Endothelial cell of umbilical vein (primary cell): ENCODE results near the gene TMEM239. TPM values are rescaled to one million over a fixed set of nuclear protein-coding genes. Genes with fewer than 3 reads are reported as not detected.

Experiments
- BruUV-seq: library from RNA; stranded (reverse); fragments of 400-500 nt; replicated peaks from 2 replicates; lab custom pipeline; 2021; lab: Mats Ljungman, UMichigan
- CTCF ChIA-PET: fragments of 300-600, 350-600 bp; sonication (Branson Sonifier 250); formaldehyde crosslinking; loops from one replicate; lab custom pipeline; 2021; ENCODE audit warnings: antibody characterized with exemption, inconsistent platforms; lab: Charles Lee
- POLR2A ChIA-PET: fragments of 300-600, 350-600 bp; sonication (Branson Sonifier 250); formaldehyde crosslinking; loops from one replicate; lab custom pipeline; 2021; ENCODE audit warnings: antibody characterized with exemption, inconsistent platforms; lab: Charles Lee
- DNase-seq: peaks from one replicate; pipeline ENCODE4 v3.0.0-alpha.2; 2011; ENCODE audit warnings: low read depth, low spot score
- FAIRE-seq: peaks from 2 replicates; lab custom pipeline; 2011; peaks lifted over from hg19 to GRCh38; lab: Jason Lieb, UNC
- H2AFZ ChIP-seq: 2 replicates; pipeline ENCODE4 v1.6.0; 2012; ENCODE audit warnings: low read depth, low read length, control low read depth, inconsistent platforms
- H3K27ac ChIP-seq: 2 replicates; pipeline ENCODE4 v1.5.1; 2011; ENCODE audit warnings: low read depth, mild to moderate bottlenecking, control low read depth, low read length, moderate library complexity; ENCODE audit not compliant: insufficient read depth
- H3K27me3 ChIP-seq, 2 experiments: 2 replicates each; pipeline versions ENCODE4 v1.6.0 to v1.6.1; 2011; ENCODE audit warnings: low read length in 2 of 2, mixed read lengths in 1 of 2; ENCODE audit not compliant: control insufficient read depth in 2 of 2, insufficient read depth in 2 of 2
- H3K36me3 ChIP-seq, 2 experiments: 2 replicates in 1 of 2; 3 replicates in 1 of 2; pipeline ENCODE4 v1.5.1; 2011; ENCODE audit warnings: low read length in 2 of 2, mild to moderate bottlenecking in 1 of 2, moderate library complexity in 1 of 2; ENCODE audit not compliant: control insufficient read depth in 2 of 2, insufficient read depth in 2 of 2; ENCODE audit errors: extremely low read depth in 1 of 2
- H3K4me1 ChIP-seq: 3 replicates; pipeline ENCODE4 v1.5.1; 2011; ENCODE audit warnings: mild to moderate bottlenecking, low read length; ENCODE audit not compliant: control insufficient read depth, insufficient read depth; ENCODE audit errors: extremely low read depth
- H3K4me2 ChIP-seq: 2 replicates; pipeline ENCODE4 v1.6.1; 2011; ENCODE audit warnings: low read length, control low read depth, mixed read lengths; ENCODE audit not compliant: insufficient read depth
- H3K4me3 ChIP-seq, 3 experiments: fragments of 200-600 bp in 1 of 3; sonication (generic), shearing (Covaris generic) in 1 of 3; replicated peaks in 1 of 3; 2 replicates each; pipeline ENCODE4 v1.5.1; 2011 to 2016; ENCODE audit warnings: control low read depth in 3 of 3, low read length in 3 of 3, mild to moderate bottlenecking in 2 of 3, inconsistent platforms in 1 of 3, low read depth in 1 of 3, moderate library complexity in 1 of 3; ENCODE audit not compliant: insufficient read depth in 1 of 3
- H3K79me2 ChIP-seq: 2 replicates; pipeline ENCODE4 v1.6.0; 2012; ENCODE audit warnings: low read length, inconsistent platforms; ENCODE audit not compliant: control insufficient read depth, insufficient read depth
- H3K9ac ChIP-seq: replicated peaks from 2 replicates; pipeline ENCODE3; 2011; ENCODE audit warnings: low read length, control low read depth; ENCODE audit not compliant: insufficient read depth; ENCODE audit errors: extremely low read depth
- H3K9me1 ChIP-seq: replicated peaks from 3 replicates; pipeline ENCODE4 v1.6.0; 2011; ENCODE audit warnings: mild to moderate bottlenecking, low read length; ENCODE audit not compliant: control insufficient read depth, insufficient read depth; ENCODE audit errors: extremely low read depth
- H3K9me3 ChIP-seq: replicated peaks from 2 replicates; pipeline ENCODE4 v1.5.1; 2012; ENCODE audit warnings: low read length, inconsistent platforms; ENCODE audit not compliant: control insufficient read depth, insufficient read depth
- H4K20me1 ChIP-seq: replicated peaks from 2 replicates; pipeline ENCODE3; 2011; ENCODE audit warnings: mild to moderate bottlenecking, low read length; ENCODE audit not compliant: control insufficient read depth, insufficient read depth; ENCODE audit errors: extremely low read depth
- EZH2 ChIP-seq: IDR thresholded peaks from 2 replicates; pipeline ENCODE4 v1.6.1; 2012; ENCODE audit warnings: borderline replicate concordance, low read depth, mild to moderate bottlenecking, moderate library complexity, low read length, inconsistent platforms; ENCODE audit not compliant: severe bottlenecking
- FOS ChIP-seq: IDR thresholded peaks from 2 replicates; pipeline ENCODE4 v1.6.1; 2011; ENCODE audit warnings: mild to moderate bottlenecking, low read length, moderate library complexity, borderline replicate concordance; ENCODE audit not compliant: insufficient read depth
- GATA2 ChIP-seq: IDR thresholded peaks from 2 replicates; pipeline ENCODE4 v1.7.0; 2011; ENCODE audit warnings: low read depth, mild to moderate bottlenecking, moderate library complexity, mixed read lengths, low read length; ENCODE audit not compliant: insufficient read length, insufficient read depth
- JUN ChIP-seq: IDR thresholded peaks from 2 replicates; pipeline ENCODE4 v1.6.1; 2011; ENCODE audit warnings: borderline replicate concordance, low read depth; ENCODE audit not compliant: insufficient read length, insufficient read depth
- MYC ChIP-seq: IDR thresholded peaks from one replicate; pipeline ENCODE4 v1.6.1; 2011; ENCODE audit warnings: mild to moderate bottlenecking, low read depth, low read length
- POLR2A ChIP-seq: IDR thresholded peaks from 2 replicates; pipeline ENCODE4 v1.6.1; 2012; ENCODE audit warnings: low read depth, mild to moderate bottlenecking, control low read depth, low read length
- POLR2AphosphoS5 ChIP-seq: IDR thresholded peaks from 2 replicates; pipeline ENCODE4 v1.6.1; 2012; ENCODE audit warnings: low read depth, mild to moderate bottlenecking, control low read depth, low read length, moderate library complexity; ENCODE audit not compliant: insufficient read depth
- dilution Hi-C: fragments of 300-500 bp; cut with MboI; formaldehyde crosslinking; loops from one replicate; pipeline ENCODE4 v1.15.0; 2019; ENCODE audit warnings: low sequenced_read_pairs; ENCODE audit not compliant: extremely low pct_ligation_motif_present
- intact Hi-C: fragments of 100-400 bp; cut with micrococcal nuclease; formaldehyde crosslinking; loops from one replicate; pipeline ENCODE4 v1.10.0; 2022
- polyA plus RNA-seq, 4 experiments: library from polyadenylated mRNA; depleted of rRNA in 3 of 4; stranded (reverse) in 3 of 4; unstranded in 1 of 4; fragments of >200 nt; gene quantifications; 2 replicates each; pipeline versions ENCODE4 v1.2.1 to v1.2.3, GENCODE V29; 2011 to 2012; ENCODE audit warnings: missing spikeins in 1 of 4
- total RNA-seq: library from RNA; stranded (reverse); gene quantifications from 2 replicates; pipeline ENCODE4 v1.2.3, GENCODE V29; 2021
- TF ChIP-seq, protein P1 (sequence below), 2 donors: IDR thresholded peaks; 1 replicate in 1 of 2; 2 replicates in 1 of 2; pipeline ENCODE4 v1.5.1; 2011; ENCODE audit warnings: low read length in 2 of 2, mild to moderate bottlenecking in 2 of 2, moderate library complexity in 2 of 2, control low read depth in 1 of 2, inconsistent platforms in 1 of 2, low read depth in 1 of 2; ENCODE audit not compliant: insufficient read depth in 1 of 2; ENCODE audit errors: extremely low read depth in 1 of 2
- TF ChIP-seq, protein P2 (sequence below): IDR thresholded peaks from 2 replicates; pipeline ENCODE4 v1.6.1; 2011; ENCODE audit not compliant: insufficient read depth, insufficient read length

Gene TMEM239
- total and polyA plus RNA-seq, 2 donors (not counting 3 experiments of a cell fraction or from before 2014, with no cell fraction given) = not detected

DNA sequence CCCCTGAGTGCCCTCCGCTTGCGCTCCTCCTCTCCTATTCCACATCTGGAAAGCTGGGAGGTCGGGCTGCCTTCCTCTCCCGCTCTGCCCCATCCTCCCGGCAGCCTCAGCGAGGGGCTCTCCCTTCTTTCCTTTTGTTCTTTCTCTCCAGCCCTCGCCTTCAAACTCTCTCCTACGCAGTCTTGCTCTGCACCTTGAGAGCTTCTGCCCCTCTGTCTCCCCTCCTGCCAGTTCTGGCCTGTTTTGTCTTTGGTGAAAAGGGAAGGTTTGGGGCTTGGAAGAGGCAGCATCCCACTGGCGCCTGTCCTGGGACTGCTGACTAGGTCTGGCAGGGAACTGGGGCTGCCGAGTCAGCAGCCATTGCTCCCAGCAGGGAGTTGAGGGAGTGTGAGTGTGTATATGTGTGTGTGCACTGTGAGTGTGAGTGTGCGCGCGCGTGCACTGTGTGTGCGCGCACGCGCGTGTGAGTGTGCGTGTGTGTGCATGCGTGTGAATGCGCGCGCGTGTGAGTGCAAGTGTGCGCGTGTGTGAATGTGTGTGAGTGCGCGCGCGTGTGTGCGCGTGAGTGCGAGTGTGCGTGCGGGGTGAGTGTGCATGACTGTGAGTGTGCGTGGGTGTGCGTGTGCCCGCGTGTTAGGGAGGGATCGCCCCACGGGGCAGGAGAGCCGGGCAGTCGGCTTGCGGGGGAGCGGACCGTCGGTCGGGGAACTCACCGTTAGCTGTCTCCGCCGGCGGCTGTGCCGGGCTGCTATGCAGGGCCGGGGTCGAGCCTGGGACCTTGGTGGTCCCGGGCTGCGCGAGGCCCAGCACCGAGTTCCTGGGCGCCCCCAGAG, 16.3 kb upstream of the TMEM239 start:
- Histone ChIP-seq H3K9me3 (no peaks in the 10 kb centered on the region), H3K36me3 (no peaks in the 10 kb centered on the region), H3K79me2 (no peaks in the 10 kb centered on the region), H3K4me1 (peaks cover 6% of the 10 kb centered on the region), H3K4me2 (peak overlapping the region; percentile 2), H3K9ac (no peak overlapping the region), H3K27ac (no peak overlapping the region), H2AFZ (peak overlapping the region; percentile 62), H3K9me1 (no peaks in the 10 kb centered on the region), H4K20me1 (no peaks in the 10 kb centered on the region), H3K27me3 (peaks cover 40 to 51% of the 10 kb centered on the region in 2 experiments), H3K4me3 (peak overlapping the region in 1 of 3 experiments; percentile 52)
- BruUV-seq = TSS peak; percentile 17
- dilution Hi-C loops = no loop called here
- ChIA-PET CTCF (interaction anchor here (1.4 to 2.6 kb wide), 2 partner anchors 44 to 52 kb away, joined by 5 to 6 read pairs; no protein-coding TSS in a partner anchor), POLR2A (no interaction called here)
- DNase-seq = peak; percentile 11
- no peak for FAIRE-seq
- intact Hi-C loops = no loop called here
- TF ChIP-seq POLR2AphosphoS5 = no peak
- peak; percentile 79 for TF ChIP-seq EZH2

DNA sequence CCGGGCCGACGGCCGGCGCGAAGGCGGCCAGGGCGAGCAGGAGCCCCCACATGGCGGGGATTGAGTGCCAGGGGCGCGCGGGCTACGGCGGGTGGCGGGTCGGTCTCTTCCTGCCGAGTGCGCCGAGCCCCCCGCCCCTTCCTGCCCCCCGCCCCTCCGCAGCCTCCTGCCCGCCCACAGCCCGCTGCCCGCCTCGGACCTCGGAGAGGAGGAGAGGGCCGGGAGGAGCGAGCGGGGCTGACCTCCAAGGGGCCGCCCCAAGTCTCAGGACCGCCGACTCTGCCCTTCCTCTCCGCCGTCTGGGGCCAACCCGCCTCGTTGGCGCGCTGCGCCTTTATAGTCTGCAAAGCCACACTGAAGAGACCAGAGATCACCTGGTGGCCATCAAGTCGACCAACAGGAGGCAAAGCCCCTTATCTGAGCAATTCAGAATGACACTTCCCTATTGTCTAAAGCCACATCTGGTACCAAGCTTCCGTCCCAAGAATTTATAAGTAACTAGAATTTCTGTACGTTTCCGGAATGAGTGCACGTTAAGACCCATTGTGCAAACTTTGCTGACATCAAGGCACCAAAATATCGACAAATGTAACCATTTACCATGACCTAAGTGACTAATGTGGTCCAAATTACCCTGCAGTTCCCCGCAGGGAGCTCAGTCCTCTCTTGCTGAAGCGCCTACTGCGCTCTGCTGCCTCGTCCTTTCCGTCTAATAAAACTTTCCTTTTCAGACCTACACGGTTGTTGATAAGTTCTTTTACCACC, 15.5 kb upstream of the TMEM239 start, which contains the start of gene CPXM1:
TSS of gene CPXM1 (minus strand) at position 107 of the 765 bp plus-strand sequence. CDS start at position 52, 55 bp downstream.
- Histone ChIP-seq H3K79me2 (no peaks in the 10 kb centered on the region), H3K4me1 (peaks cover 6% of the 10 kb centered on the region), H3K27ac (no peak within 1 kb of the TSS), H3K4me3 (peak within 1 kb of the TSS in 2 of 3 experiments; percentile 8 to 52), H3K4me2 (peak within 1 kb of the TSS; percentile 33), H4K20me1 (no peaks in the 10 kb centered on the region), H2AFZ (peak within 1 kb of the TSS; percentile 62), H3K36me3 (no peaks in the 10 kb centered on the region), H3K27me3 (peaks cover 48 to 59% of the 10 kb centered on the region in 2 experiments), H3K9me3 (no peaks in the 10 kb centered on the region), H3K9ac (no peak within 1 kb of the TSS), H3K9me1 (no peaks in the 10 kb centered on the region)
- FAIRE-seq (no peak), DNase-seq (peak; percentile 26)
- no TSS peak for BruUV-seq
- no peak for TF ChIP-seq MYC
- no peak for TF ChIP-seq GATA2
- TF ChIP-seq JUN = peak; percentile 15
- TF ChIP-seq EZH2 = peak; percentile 2
- TF ChIP-seq, protein P1, sequence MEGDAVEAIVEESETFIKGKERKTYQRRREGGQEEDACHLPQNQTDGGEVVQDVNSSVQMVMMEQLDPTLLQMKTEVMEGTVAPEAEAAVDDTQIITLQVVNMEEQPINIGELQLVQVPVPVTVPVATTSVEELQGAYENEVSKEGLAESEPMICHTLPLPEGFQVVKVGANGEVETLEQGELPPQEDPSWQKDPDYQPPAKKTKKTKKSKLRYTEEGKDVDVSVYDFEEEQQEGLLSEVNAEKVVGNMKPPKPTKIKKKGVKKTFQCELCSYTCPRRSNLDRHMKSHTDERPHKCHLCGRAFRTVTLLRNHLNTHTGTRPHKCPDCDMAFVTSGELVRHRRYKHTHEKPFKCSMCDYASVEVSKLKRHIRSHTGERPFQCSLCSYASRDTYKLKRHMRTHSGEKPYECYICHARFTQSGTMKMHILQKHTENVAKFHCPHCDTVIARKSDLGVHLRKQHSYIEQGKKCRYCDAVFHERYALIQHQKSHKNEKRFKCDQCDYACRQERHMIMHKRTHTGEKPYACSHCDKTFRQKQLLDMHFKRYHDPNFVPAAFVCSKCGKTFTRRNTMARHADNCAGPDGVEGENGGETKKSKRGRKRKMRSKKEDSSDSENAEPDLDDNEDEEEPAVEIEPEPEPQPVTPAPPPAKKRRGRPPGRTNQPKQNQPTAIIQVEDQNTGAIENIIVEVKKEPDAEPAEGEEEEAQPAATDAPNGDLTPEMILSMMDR (IDR thresholded peaks at IDR 0.05; ENCODE audit: extremely low read depth in 1 of 2, insufficient read depth in 1 of 2, low read depth in 1 of 2, low read length in 2 of 2) = peak in 1 of 2 donors; percentile 2
- no peak for TF ChIP-seq FOS
- TF ChIP-seq, protein P2, sequence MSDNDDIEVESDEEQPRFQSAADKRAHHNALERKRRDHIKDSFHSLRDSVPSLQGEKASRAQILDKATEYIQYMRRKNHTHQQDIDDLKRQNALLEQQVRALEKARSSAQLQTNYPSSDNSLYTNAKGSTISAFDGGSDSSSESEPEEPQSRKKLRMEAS = no peak
- TF ChIP-seq POLR2A = no peak
- TF ChIP-seq POLR2AphosphoS5 = no peak
- dilution Hi-C loops = no loop called here
- POLR2A ChIA-PET = no interaction called here
- intact Hi-C loops = no loop called here
- CTCF ChIA-PET = interaction anchor here (0.7 to 2.6 kb wide), 3 partner anchors 10 to 51 kb away, joined by 3 to 6 read pairs (median 5); no protein-coding TSS in a partner anchor
